Smooth muscle cell (in vitro differentiated cells): ENCODE measurements around the gene LPP. TPM values are rescaled to one million over a fixed set of nuclear protein-coding genes. Genes with fewer than 3 reads are reported as not detected.

Source experiments
- DNase-seq: peaks from one replicate; lab custom pipeline; 2025; ENCODE audit not compliant: unreplicated experiment; lab: John Stamatoyannopoulos, UW
- H2AFZ ChIP-seq: fragments of 200-600 bp; sonication (generic); 2 replicates; pipeline ENCODE4 v1.6.0; 2016; ENCODE audit warnings: antibody characterized with exemption, low read depth, mild to moderate bottlenecking
- H3F3A ChIP-seq: fragments of 200-600 bp; sonication (generic); 2 replicates; pipeline ENCODE4 v1.6.0; 2017; ENCODE audit warnings: antibody characterized with exemption, low read depth
- H3K27ac ChIP-seq: fragments of 200-600 bp; sonication (generic); 2 replicates; pipeline ENCODE4 v1.5.1; 2016; ENCODE audit warnings: low read depth, mild to moderate bottlenecking
- H3K27me3 ChIP-seq: fragments of 200-600 bp; sonication (generic); 2 replicates; pipeline ENCODE4 v1.6.1; 2016; ENCODE audit warnings: low read depth, mild to moderate bottlenecking
- H3K36me3 ChIP-seq: fragments of 200-600 bp; sonication (generic); 2 replicates; pipeline ENCODE4 v1.5.1; 2016; ENCODE audit warnings: low read depth
- H3K4me1 ChIP-seq: fragments of 200-600 bp; sonication (generic); 2 replicates; pipeline ENCODE4 v1.5.1; 2016; ENCODE audit warnings: low read depth
- H3K4me2 ChIP-seq: fragments of 200-600 bp; sonication (generic); 2 replicates; pipeline ENCODE4 v1.6.0; 2016; ENCODE audit warnings: mild to moderate bottlenecking
- H3K4me3 ChIP-seq: fragments of 200-600 bp; sonication (generic); 2 replicates; pipeline ENCODE4 v1.5.1; 2016; ENCODE audit warnings: mild to moderate bottlenecking
- H3K79me2 ChIP-seq: fragments of 200-600 bp; sonication (generic); 2 replicates; pipeline ENCODE4 v1.6.0; 2016; ENCODE audit warnings: low read depth, mild to moderate bottlenecking
- H3K9ac ChIP-seq: fragments of 200-600 bp; sonication (generic); 2 replicates; pipeline ENCODE4 v1.6.0; 2016; ENCODE audit warnings: low read depth
- H3K9me3 ChIP-seq: fragments of 200-600 bp; sonication (generic); replicated peaks from 2 replicates; pipeline ENCODE4 v1.5.1; 2016; ENCODE audit warnings: low read depth
- H4K20me1 ChIP-seq: fragments of 200-600 bp; sonication (generic); 2 replicates; pipeline ENCODE4 v1.6.0; 2016; ENCODE audit warnings: low read depth
- WGBS: methylation state at CpG from one replicate; pipeline ENCODE4 v1.1.7; 2016; ENCODE audit warnings: low lambda C conversion rate; 5-methylcytosine and 5-hydroxymethylcytosine counted together
- polyA plus RNA-seq: library from polyadenylated mRNA; unstranded; fragments of >200 nt; fragmentation: Nextera tagmentation; extraction: Ambion mirVana; gene quantifications from 2 replicates; pipeline ENCODE4 v1.2.1, GENCODE V29; 2016
- total RNA-seq: library from RNA; depleted of rRNA; stranded (reverse); fragments of >200 nt; gene quantifications from 2 replicates; pipeline ENCODE4 v1.2.3, GENCODE V29; 2014
- TF ChIP-seq, protein P1 (sequence below): fragments of 200-600 bp; sonication (generic); IDR thresholded peaks from 2 replicates; pipeline ENCODE4 v1.5.1; 2017; ENCODE audit warnings: borderline replicate concordance, mild to moderate bottlenecking, antibody characterized with exemption; ENCODE audit not compliant: insufficient read depth, poor library complexity, severe bottlenecking

The LPP gene
- total and polyA plus RNA-seq, 2 experiments from 2014 or later, result 42.3 to 128 TPM

DNA sequence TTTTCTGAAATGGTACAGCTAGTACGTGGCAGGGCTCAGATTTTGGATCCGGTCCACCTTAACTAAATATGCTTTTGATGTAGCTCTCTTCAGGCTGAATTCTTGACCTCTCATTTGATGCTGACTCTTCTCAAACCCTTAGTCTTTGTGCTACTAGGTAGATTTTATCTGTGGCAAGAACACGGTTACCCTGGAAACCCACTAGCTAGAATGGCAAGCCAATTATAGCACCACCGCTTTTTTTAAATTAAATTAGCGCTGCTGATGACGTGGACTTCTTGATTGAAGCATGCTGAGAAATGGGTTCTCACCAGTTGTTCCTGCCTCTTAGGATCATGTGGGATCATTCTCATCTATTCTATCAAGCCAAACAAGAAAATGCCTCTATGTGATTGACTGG is 421.5 kb downstream of the LPP start:
- H3K9me3 ChIP-seq, result no peaks in the 10 kb centered on the region
- H3K79me2 ChIP-seq, result peaks cover 12% of the 10 kb centered on the region
- peaks cover 27% of the 10 kb centered on the region for H4K20me1 ChIP-seq
- H3K9ac ChIP-seq, result no peak overlapping the region
- H2AFZ ChIP-seq, result no peak overlapping the region
- no peak overlapping the region for H3K4me3 ChIP-seq
- H3K27ac ChIP-seq, result no peak overlapping the region
- no peaks in the 10 kb centered on the region for H3K27me3 ChIP-seq
- no peak for DNase-seq
- peaks cover 12% of the 10 kb centered on the region for H3K4me1 ChIP-seq
- WGBS, result 92% methylated on average over 6 of the region's 6 CpGs
- no peak overlapping the region for H3K4me2 ChIP-seq
- TF ChIP-seq, protein P1, sequence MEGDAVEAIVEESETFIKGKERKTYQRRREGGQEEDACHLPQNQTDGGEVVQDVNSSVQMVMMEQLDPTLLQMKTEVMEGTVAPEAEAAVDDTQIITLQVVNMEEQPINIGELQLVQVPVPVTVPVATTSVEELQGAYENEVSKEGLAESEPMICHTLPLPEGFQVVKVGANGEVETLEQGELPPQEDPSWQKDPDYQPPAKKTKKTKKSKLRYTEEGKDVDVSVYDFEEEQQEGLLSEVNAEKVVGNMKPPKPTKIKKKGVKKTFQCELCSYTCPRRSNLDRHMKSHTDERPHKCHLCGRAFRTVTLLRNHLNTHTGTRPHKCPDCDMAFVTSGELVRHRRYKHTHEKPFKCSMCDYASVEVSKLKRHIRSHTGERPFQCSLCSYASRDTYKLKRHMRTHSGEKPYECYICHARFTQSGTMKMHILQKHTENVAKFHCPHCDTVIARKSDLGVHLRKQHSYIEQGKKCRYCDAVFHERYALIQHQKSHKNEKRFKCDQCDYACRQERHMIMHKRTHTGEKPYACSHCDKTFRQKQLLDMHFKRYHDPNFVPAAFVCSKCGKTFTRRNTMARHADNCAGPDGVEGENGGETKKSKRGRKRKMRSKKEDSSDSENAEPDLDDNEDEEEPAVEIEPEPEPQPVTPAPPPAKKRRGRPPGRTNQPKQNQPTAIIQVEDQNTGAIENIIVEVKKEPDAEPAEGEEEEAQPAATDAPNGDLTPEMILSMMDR, result no peak
- H3K36me3 ChIP-seq, result no peaks in the 10 kb centered on the region
- no peaks in the 10 kb centered on the region for H3F3A ChIP-seq

DNA sequence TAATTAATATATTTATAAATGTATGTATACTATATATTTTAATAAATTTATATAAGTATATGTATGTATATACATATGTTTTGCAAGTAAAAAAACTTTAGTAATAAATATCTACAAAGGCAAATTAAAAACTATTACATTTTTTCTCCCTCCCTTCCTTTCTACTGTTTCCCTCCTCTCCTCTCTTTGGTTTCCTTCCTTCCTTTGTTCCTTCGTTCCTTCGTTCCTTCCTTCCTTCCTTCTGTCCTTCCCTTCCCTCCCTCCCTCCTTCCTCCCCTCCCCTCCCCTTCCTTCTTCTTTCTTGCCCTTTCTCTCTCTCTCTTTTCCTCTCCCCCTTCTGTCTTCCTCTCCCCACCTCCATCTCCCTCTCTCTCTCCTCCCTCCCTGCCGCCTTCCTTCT is 423.6 kb downstream of the LPP start:
- DNase-seq, result no peak
- H3K9ac ChIP-seq, result no peak overlapping the region
- no peak overlapping the region for H3K4me2 ChIP-seq
- TF ChIP-seq, protein P1, result no peak
- no peaks in the 10 kb centered on the region for H3K36me3 ChIP-seq
- WGBS, result 100% methylated on average over 1 of the region's 3 CpGs
- no peaks in the 10 kb centered on the region for H3K9me3 ChIP-seq
- H3K4me1 ChIP-seq, result peaks cover 9% of the 10 kb centered on the region
- no peaks in the 10 kb centered on the region for H3F3A ChIP-seq
- H3K27ac ChIP-seq, result no peak overlapping the region
- peaks cover 13% of the 10 kb centered on the region for H3K79me2 ChIP-seq
- H2AFZ ChIP-seq, result no peak overlapping the region
- no peak overlapping the region for H3K4me3 ChIP-seq
- H3K27me3 ChIP-seq, result no peaks in the 10 kb centered on the region
- H4K20me1 ChIP-seq, result peaks cover 23% of the 10 kb centered on the region

DNA sequence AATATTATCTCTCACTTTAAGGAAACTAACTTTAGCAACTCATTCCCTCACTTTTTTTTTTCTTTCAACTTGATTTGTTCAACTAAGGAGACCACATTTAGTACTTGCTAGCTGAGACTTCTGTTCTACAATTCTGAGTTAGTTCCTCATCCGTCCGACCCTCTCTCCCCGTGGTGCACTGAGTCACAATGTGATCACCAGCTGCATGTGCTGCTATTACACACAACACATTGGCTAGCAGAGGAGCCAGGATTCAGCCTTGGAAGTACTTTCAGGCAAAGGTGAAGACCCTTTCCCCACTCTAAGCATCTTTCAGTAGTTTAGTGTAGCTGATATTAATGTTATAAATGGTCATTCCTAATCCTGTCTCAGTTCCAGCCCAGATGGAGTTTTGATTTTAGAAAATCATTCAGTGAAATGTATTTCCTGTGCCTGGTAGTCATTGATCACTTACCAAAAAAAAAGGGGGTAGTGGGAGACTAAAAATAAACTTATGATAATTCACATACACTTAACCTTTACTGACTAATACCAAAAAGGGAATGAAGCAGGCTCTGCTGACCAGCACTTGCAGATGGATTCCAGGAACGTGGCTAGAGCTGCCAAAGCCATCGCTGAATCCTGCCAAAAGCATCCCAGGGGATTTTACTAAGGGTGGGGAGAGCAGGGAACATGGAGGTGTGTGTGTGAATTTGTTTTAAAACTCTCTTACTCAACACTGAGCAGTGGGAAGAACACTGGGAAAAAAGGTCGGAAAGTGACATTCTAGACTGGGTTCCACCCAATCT is 424.8 kb downstream of the LPP start:
- peaks cover 17% of the 10 kb centered on the region for H4K20me1 ChIP-seq
- H3K79me2 ChIP-seq, result peaks cover 18% of the 10 kb centered on the region
- no peaks in the 10 kb centered on the region for H3K27me3 ChIP-seq
- no peaks in the 10 kb centered on the region for H3K36me3 ChIP-seq
- no peak overlapping the region for H2AFZ ChIP-seq
- peaks cover 9% of the 10 kb centered on the region for H3K4me1 ChIP-seq
- no peak for DNase-seq
- no peaks in the 10 kb centered on the region for H3K9me3 ChIP-seq
- H3F3A ChIP-seq, result peaks cover 6% of the 10 kb centered on the region
- TF ChIP-seq, protein P1, result no peak
- H3K4me3 ChIP-seq, result no peak overlapping the region
- H3K9ac ChIP-seq, result no peak overlapping the region
- H3K4me2 ChIP-seq, result no peak overlapping the region
- H3K27ac ChIP-seq, result no peak overlapping the region
- WGBS, result 70% methylated on average over 6 of the region's 6 CpGs

DNA sequence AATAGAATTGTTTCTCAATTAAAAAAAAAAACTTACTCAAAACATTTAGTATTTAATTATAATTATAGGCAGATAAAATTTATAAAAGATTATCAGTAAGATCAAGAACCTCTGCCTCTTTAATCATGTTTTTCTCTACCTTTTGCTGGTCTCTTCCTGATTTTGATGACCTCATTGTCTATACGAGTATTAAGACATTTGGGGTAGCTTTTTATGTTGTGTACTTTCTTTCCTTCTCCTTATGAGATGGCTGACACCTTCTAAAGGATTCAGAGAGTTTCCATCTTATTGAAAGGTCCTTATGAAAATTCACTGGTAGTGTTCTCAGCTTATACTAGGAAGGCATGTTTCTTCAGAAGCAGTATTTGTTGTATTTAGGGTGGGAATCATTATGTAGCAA is 426.3 kb downstream of the LPP start:
- no peaks in the 10 kb centered on the region for H3K36me3 ChIP-seq
- H3K9ac ChIP-seq, result no peak overlapping the region
- peaks cover 13% of the 10 kb centered on the region for H3K4me1 ChIP-seq
- TF ChIP-seq, protein P1, result no peak
- peaks cover 19% of the 10 kb centered on the region for H3K79me2 ChIP-seq
- no peak overlapping the region for H2AFZ ChIP-seq
- no peak overlapping the region for H3K4me3 ChIP-seq
- H3K27ac ChIP-seq, result no peak overlapping the region
- no peaks in the 10 kb centered on the region for H3K27me3 ChIP-seq
- peaks cover 6% of the 10 kb centered on the region for H3F3A ChIP-seq
- peaks cover 4% of the 10 kb centered on the region for H4K20me1 ChIP-seq
- DNase-seq, result no peak
- no peaks in the 10 kb centered on the region for H3K9me3 ChIP-seq
- 91% methylated on average over 1 of the region's 1 CpG for WGBS
- no peak overlapping the region for H3K4me2 ChIP-seq
